ENCODE data around the gene RECQL5. TPM values are rescaled to one million over a fixed set of nuclear protein-coding genes. Genes with fewer than 3 reads are reported as not detected.

RECQL5 gene
- polyA plus RNA-seq, 1 donor from 2014 or later, result 9.6 TPM

DNA sequence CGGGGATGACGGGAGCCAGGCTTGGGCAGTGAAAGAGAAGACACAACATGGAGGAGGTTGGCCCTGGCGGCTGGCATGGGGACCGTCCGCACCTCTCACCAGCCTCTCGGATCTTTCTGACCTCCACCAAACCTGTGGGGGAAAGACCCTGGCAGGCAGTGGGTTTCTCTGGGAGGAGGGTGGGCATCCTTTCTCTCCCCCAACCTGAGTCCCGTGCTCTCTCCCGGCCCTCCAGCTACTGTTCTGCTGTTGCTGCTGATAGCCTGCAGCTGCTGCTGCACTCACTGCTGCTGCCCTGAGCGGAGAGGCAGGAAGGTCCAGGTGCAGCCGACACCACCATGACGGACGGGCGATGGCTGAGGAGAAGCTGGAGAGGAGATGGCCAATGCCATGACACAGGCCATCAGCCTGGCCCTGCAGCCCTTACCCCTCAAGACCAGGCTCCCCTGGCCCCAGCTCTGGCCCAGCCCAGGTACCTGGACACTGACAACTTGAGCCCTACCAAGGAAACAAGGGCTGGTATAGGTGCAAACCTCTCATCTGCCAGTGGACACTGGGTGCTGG lies 26.3 kb downstream of the RECQL5 start:
- Histone ChIP-seq H3K79me2 (replicated peaks; ENCODE audit: insufficient read depth, low read length) (no peaks in the 10 kb centered on the region), H3K4me2 (ENCODE audit: low read length) (no peak overlapping the region), H3K9ac (ENCODE audit: low read length) (no peak overlapping the region), H2AFZ (ENCODE audit: low read depth, low read length) (no peak overlapping the region), H3F3A (ENCODE audit: insufficient read depth, low read length, poor library complexity, severe bottlenecking) (no peaks in the 10 kb centered on the region), H3K27me3 (ENCODE audit: insufficient read depth, low read depth, low read length) (no peaks in the 10 kb centered on the region), H4K20me1 (ENCODE audit: insufficient read depth) (no peaks in the 10 kb centered on the region), H3K36me3 (ENCODE audit: insufficient read depth, low read length) (no peaks in the 10 kb centered on the region), H3K27ac (ENCODE audit: low read length) (no peak overlapping the region), H3K9me2 (ENCODE audit: insufficient read depth, low read length) (no peaks in the 10 kb centered on the region), H3K4me3 (ENCODE audit: low read length) (no peak overlapping the region), H3K9me3 (ENCODE audit: low read length) (no peaks in the 10 kb centered on the region)
- TF ChIP-seq, protein P1, sequence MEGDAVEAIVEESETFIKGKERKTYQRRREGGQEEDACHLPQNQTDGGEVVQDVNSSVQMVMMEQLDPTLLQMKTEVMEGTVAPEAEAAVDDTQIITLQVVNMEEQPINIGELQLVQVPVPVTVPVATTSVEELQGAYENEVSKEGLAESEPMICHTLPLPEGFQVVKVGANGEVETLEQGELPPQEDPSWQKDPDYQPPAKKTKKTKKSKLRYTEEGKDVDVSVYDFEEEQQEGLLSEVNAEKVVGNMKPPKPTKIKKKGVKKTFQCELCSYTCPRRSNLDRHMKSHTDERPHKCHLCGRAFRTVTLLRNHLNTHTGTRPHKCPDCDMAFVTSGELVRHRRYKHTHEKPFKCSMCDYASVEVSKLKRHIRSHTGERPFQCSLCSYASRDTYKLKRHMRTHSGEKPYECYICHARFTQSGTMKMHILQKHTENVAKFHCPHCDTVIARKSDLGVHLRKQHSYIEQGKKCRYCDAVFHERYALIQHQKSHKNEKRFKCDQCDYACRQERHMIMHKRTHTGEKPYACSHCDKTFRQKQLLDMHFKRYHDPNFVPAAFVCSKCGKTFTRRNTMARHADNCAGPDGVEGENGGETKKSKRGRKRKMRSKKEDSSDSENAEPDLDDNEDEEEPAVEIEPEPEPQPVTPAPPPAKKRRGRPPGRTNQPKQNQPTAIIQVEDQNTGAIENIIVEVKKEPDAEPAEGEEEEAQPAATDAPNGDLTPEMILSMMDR (IDR thresholded peaks at IDR 0.05; ENCODE audit: poor library complexity, severe bottlenecking), result no peak
- TF ChIP-seq EZH2 (IDR thresholded peaks at IDR 0.05; ENCODE audit: borderline replicate concordance, insufficient read depth, low read length, poor library complexity, severe bottlenecking), result no peak
- TF ChIP-seq TAF1 (IDR thresholded peaks at IDR 0.05; ENCODE audit: low read depth), result no peak
- TF ChIP-seq, protein P2, sequence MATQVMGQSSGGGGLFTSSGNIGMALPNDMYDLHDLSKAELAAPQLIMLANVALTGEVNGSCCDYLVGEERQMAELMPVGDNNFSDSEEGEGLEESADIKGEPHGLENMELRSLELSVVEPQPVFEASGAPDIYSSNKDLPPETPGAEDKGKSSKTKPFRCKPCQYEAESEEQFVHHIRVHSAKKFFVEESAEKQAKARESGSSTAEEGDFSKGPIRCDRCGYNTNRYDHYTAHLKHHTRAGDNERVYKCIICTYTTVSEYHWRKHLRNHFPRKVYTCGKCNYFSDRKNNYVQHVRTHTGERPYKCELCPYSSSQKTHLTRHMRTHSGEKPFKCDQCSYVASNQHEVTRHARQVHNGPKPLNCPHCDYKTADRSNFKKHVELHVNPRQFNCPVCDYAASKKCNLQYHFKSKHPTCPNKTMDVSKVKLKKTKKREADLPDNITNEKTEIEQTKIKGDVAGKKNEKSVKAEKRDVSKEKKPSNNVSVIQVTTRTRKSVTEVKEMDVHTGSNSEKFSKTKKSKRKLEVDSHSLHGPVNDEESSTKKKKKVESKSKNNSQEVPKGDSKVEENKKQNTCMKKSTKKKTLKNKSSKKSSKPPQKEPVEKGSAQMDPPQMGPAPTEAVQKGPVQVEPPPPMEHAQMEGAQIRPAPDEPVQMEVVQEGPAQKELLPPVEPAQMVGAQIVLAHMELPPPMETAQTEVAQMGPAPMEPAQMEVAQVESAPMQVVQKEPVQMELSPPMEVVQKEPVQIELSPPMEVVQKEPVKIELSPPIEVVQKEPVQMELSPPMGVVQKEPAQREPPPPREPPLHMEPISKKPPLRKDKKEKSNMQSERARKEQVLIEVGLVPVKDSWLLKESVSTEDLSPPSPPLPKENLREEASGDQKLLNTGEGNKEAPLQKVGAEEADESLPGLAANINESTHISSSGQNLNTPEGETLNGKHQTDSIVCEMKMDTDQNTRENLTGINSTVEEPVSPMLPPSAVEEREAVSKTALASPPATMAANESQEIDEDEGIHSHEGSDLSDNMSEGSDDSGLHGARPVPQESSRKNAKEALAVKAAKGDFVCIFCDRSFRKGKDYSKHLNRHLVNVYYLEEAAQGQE (IDR thresholded peaks at IDR 0.05; ENCODE audit: borderline replicate concordance), result no peak
- no peak for TF ChIP-seq SMC3 (conservative IDR thresholded peaks at IDR 0.05; ENCODE audit: poor library complexity)
- no peak for TF ChIP-seq MXI1 (conservative IDR thresholded peaks at IDR 0.05; ENCODE audit: poor library complexity, severe bottlenecking)
- TF ChIP-seq POLR2AphosphoS5 (IDR thresholded peaks at IDR 0.05), result no peak
- no peak for TF ChIP-seq RAD21 (conservative IDR thresholded peaks at IDR 0.05)
- no peak for TF ChIP-seq EP300 (conservative IDR thresholded peaks at IDR 0.05; ENCODE audit: poor library complexity, severe bottlenecking)

- H3K9me3 ChIP-seq (ENCODE audit: low read length), result no peaks in the 10 kb centered on the region
- TF ChIP-seq EZH2 (IDR thresholded peaks at IDR 0.05; ENCODE audit: borderline replicate concordance, insufficient read depth, low read length, poor library complexity, severe bottlenecking), result no peak
- TF ChIP-seq RAD21 (conservative IDR thresholded peaks at IDR 0.05), result no peak
- TF ChIP-seq MXI1 (conservative IDR thresholded peaks at IDR 0.05; ENCODE audit: poor library complexity, severe bottlenecking), result no peak
- TF ChIP-seq, protein P1 (IDR thresholded peaks at IDR 0.05; ENCODE audit: poor library complexity, severe bottlenecking), result no peak
- TF ChIP-seq SMC3 (conservative IDR thresholded peaks at IDR 0.05; ENCODE audit: poor library complexity), result no peak
- TF ChIP-seq, protein P2 (IDR thresholded peaks at IDR 0.05; ENCODE audit: borderline replicate concordance), result no peak
- TF ChIP-seq POLR2AphosphoS5 (IDR thresholded peaks at IDR 0.05), result no peak
- TF ChIP-seq EP300 (conservative IDR thresholded peaks at IDR 0.05; ENCODE audit: poor library complexity, severe bottlenecking), result no peak
- TF ChIP-seq TAF1 (IDR thresholded peaks at IDR 0.05; ENCODE audit: low read depth), result no peak
- no peak overlapping the region for H3K4me3 ChIP-seq (ENCODE audit: low read length)
- no peak overlapping the region for H3K4me2 ChIP-seq (ENCODE audit: low read length)
- H3K27me3 ChIP-seq (ENCODE audit: insufficient read depth, low read depth, low read length), result no peaks in the 10 kb centered on the region
- H3K9me2 ChIP-seq (ENCODE audit: insufficient read depth, low read length), result no peaks in the 10 kb centered on the region
- H4K20me1 ChIP-seq (ENCODE audit: insufficient read depth), result no peaks in the 10 kb centered on the region
- H3K27ac ChIP-seq (ENCODE audit: low read length), result no peak overlapping the region
- no peaks in the 10 kb centered on the region for H3K79me2 ChIP-seq (replicated peaks; ENCODE audit: insufficient read depth, low read length)
- H2AFZ ChIP-seq (ENCODE audit: low read depth, low read length), result no peak overlapping the region
- H3K9ac ChIP-seq (ENCODE audit: low read length), result no peak overlapping the region
- H3F3A ChIP-seq (ENCODE audit: insufficient read depth, low read length, poor library complexity, severe bottlenecking), result no peaks in the 10 kb centered on the region
- no peaks in the 10 kb centered on the region for H3K36me3 ChIP-seq (ENCODE audit: insufficient read depth, low read length)
Measured at GRCh38 chr17:75639771-75640555, 27.0 kb downstream of the RECQL5 start.

Measured in neural cell (in vitro differentiated cells).